Measurements from ENCODE around the gene RSPO1.

DNA sequence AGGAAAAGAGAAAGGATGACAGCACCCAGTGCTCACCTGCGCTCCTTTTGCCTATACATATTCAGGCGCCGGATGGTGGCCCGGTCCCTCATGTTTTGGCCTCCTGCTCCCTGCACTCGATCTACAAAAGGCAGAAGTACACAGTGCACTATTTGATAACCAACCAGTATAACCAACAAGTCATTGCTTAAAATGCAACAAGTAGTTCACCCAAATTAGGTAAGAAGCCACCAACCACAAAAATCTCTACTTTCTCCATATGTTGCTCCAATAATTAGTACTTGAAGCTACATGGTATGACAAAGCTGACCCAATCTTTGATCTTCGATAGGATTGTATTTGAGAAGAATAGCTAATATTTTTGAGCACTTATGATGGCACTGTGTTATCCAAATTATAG is 41.0 kb downstream of the RSPO1 start:
- TF ChIP-seq, protein P1, sequence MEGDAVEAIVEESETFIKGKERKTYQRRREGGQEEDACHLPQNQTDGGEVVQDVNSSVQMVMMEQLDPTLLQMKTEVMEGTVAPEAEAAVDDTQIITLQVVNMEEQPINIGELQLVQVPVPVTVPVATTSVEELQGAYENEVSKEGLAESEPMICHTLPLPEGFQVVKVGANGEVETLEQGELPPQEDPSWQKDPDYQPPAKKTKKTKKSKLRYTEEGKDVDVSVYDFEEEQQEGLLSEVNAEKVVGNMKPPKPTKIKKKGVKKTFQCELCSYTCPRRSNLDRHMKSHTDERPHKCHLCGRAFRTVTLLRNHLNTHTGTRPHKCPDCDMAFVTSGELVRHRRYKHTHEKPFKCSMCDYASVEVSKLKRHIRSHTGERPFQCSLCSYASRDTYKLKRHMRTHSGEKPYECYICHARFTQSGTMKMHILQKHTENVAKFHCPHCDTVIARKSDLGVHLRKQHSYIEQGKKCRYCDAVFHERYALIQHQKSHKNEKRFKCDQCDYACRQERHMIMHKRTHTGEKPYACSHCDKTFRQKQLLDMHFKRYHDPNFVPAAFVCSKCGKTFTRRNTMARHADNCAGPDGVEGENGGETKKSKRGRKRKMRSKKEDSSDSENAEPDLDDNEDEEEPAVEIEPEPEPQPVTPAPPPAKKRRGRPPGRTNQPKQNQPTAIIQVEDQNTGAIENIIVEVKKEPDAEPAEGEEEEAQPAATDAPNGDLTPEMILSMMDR (IDR thresholded peaks at IDR 0.05 in 4 of 5, conservative IDR thresholded peaks at IDR 0.05 in 1 of 5) = no peak
- no peak for TF ChIP-seq POLR2A (IDR thresholded peaks at IDR 0.05)
